Mucosa of descending colon (tissue), 3 donors: ENCODE measurements around the gene VIPR1. TPM values are rescaled to one million over a fixed set of nuclear protein-coding genes. Genes with fewer than 3 reads are reported as not detected.
"Not testable (repeated sequence)": the region's sequence is repeated elsewhere in the genome, so short reads cannot be mapped to it uniquely, and the experiment has no call there.

ENCODE experiments used
- ATAC-seq: fragments of 200-7000 bp; cut with Tn5 transposase; one replicate; pipeline ENCODE4 v1.9.1; 2020; ENCODE audit warnings: mild to moderate bottlenecking, moderate library complexity
- DNase-seq, 3 donors: peaks; one replicate each; pipeline ENCODE4 v3.0.0-alpha.2; 2020
- H3K36me3 ChIP-seq: fragments of 200-600 bp; one replicate; pipeline ENCODE4 v1.8.0; 2021; ENCODE audit warnings: low read depth, mild to moderate bottlenecking
- H3K4me1 ChIP-seq: fragments of 200-600 bp; one replicate; pipeline ENCODE4 v1.8.0; 2021; ENCODE audit warnings: low read depth, mild to moderate bottlenecking
- H3K4me3 ChIP-seq: fragments of 200-600 bp; one replicate; pipeline ENCODE4 v1.8.0; 2021; ENCODE audit warnings: mild to moderate bottlenecking
- H3K9me3 ChIP-seq: fragments of 200-600 bp; one replicate; pipeline ENCODE4 v1.8.0; 2021; ENCODE audit warnings: mild to moderate bottlenecking
- intact Hi-C, 2 donors: fragments of 100-400 bp; cut with DNase I in 1 of 2; cut with micrococcal nuclease in 1 of 2; formaldehyde crosslinking; loops; one replicate each; pipeline versions ENCODE4 v1.11.0 to v1.11.1; 2022; cut with DNase I, micrococcal nuclease
- total RNA-seq, 3 donors: library from RNA; stranded (reverse); fragmentation: NEBNext Ultra II Directional in 2 of 3; extraction: Animal tissue kit (Norgen Biotek cat#: 25700) in 2 of 3; gene quantifications; one replicate each; pipeline versions ENCODE4 v1.2.1 to v1.2.4, GENCODE V29; 2021 to 2023
- TF ChIP-seq, protein P1 (sequence below): fragments of 200-600 bp; IDR thresholded peaks from one replicate; pipeline ENCODE4 v1.8.0; 2022; ENCODE audit warnings: antibody characterized with exemption, mild to moderate bottlenecking
- donor health status: DM: no; HTN: no; CAD: no; lungs with moderate emphysema.
- donor health status: DM: no; HTN: no; CAD: no.
- donor health status: DM: no; HTN: yes; CAD: no.

VIPR1 gene
- total RNA-seq, 3 donors from 2014 or later, result 68.9 to 202 (median 148) TPM

DNA sequence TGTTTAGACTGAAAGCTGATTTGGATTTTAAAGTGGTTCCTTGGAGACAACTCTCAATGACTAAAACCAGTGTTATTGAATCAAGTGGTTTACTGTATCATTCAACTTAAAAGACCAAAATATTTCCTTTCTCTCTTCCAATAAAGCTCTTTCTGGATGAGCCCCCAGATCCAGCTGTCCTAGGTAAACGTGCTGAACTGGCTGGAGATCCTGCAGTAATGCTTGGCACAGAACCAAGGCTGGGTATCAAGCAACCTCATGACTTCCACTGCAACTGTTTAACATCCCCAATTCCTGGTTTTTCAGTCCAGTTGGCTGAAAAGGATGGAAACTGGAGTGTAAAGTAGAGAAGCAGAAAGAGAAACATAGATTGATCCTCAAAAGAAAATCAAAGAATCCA, 50.4 kb downstream of the VIPR1 start:
- H3K36me3 ChIP-seq, result no peaks in the 10 kb centered on the region
- no peaks in the 10 kb centered on the region for H3K9me3 ChIP-seq
- H3K4me1 ChIP-seq, result no peaks in the 10 kb centered on the region
- intact Hi-C loops, result no loop called here
- TF ChIP-seq, protein P1, sequence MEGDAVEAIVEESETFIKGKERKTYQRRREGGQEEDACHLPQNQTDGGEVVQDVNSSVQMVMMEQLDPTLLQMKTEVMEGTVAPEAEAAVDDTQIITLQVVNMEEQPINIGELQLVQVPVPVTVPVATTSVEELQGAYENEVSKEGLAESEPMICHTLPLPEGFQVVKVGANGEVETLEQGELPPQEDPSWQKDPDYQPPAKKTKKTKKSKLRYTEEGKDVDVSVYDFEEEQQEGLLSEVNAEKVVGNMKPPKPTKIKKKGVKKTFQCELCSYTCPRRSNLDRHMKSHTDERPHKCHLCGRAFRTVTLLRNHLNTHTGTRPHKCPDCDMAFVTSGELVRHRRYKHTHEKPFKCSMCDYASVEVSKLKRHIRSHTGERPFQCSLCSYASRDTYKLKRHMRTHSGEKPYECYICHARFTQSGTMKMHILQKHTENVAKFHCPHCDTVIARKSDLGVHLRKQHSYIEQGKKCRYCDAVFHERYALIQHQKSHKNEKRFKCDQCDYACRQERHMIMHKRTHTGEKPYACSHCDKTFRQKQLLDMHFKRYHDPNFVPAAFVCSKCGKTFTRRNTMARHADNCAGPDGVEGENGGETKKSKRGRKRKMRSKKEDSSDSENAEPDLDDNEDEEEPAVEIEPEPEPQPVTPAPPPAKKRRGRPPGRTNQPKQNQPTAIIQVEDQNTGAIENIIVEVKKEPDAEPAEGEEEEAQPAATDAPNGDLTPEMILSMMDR, result no peak
- no peak for ATAC-seq
- DNase-seq, result no peak
- no peak overlapping the region for H3K4me3 ChIP-seq

DNA sequence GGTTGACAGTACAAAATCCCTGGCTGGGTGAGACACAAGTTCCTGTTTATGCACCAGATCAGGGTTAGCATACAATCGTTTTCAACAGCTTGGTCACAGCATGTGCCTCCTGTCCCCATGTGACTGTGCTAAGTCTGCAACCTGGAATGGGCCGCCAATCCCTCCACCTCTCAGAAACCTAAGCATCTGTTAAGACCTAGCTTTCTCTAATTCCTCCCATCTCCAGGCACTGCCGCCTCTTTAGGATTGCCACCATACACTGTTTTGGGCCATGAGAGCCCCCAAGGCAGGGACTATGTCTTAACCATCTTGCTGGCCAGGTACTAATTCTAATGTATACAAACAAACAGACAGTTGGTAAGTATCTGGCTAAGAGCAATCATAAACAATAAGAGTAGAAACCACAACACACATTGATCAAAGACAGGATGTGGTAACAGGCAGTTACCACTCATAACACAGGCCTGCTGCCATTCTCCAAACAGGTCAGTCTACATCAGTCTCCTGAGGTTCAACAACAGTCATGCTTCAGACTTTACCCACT, 53.7 kb downstream of the VIPR1 start:
- Histone ChIP-seq H3K9me3 (no peaks in the 10 kb centered on the region), H3K4me3 (no peak overlapping the region), H3K4me1 (no peaks in the 10 kb centered on the region), H3K36me3 (no peaks in the 10 kb centered on the region)
- TF ChIP-seq, protein P1, result no peak
- peak; percentile 84 for ATAC-seq
- no peak for DNase-seq
- intact Hi-C loops, result no loop called here

DNA sequence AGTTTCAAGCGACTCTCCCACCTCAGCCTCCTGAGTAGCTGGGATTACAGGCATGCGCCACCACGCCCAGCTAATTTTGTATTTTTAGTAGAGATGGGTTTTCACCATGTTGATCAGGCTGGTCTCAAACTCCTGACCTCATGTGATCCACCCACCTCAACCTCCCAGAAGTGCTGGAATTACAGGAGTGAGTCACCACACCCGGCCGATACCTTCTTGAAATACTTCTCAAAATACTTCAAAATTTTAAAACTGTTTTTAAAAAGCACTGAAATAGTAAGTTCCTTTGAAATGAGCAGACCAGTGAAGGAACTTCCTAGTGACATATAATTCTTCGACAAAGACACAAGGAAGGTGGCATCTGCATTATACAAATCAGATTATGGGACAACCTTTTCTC, 54.4 kb downstream of the VIPR1 start:
- H3K4me3 ChIP-seq, H3K4me1 ChIP-seq, DNase-seq, H3K36me3 ChIP-seq, intact Hi-C loops, ATAC-seq, H3K9me3 ChIP-seq: not testable (repeated sequence)

DNA sequence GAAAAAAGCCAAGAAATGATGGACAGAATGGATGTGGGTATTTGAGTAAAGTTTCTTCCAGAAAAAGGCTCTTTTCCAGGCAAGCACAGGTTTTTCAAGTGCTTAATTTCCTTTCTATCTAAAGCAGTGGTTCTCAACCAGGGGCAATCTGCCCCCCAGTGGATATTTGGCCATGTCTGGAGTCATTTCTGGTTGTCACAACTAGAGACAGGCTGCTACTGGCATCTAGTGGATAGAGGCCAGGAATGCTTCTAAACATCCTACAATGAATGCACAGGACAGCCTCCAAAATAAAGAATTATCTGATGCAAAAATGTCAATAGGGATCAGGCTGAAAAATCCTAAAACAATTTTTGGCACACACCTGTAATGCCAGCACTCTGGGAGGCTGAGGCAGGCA, 55.4 kb downstream of the VIPR1 start:
- ATAC-seq (peak; percentile 42), DNase-seq (no peak)
- Histone ChIP-seq H3K9me3 (no peaks in the 10 kb centered on the region), H3K36me3 (no peaks in the 10 kb centered on the region), H3K4me3 (no peak overlapping the region), H3K4me1 (no peaks in the 10 kb centered on the region)
- TF ChIP-seq, protein P1, result no peak
- intact Hi-C loops, result no loop called here

DNA sequence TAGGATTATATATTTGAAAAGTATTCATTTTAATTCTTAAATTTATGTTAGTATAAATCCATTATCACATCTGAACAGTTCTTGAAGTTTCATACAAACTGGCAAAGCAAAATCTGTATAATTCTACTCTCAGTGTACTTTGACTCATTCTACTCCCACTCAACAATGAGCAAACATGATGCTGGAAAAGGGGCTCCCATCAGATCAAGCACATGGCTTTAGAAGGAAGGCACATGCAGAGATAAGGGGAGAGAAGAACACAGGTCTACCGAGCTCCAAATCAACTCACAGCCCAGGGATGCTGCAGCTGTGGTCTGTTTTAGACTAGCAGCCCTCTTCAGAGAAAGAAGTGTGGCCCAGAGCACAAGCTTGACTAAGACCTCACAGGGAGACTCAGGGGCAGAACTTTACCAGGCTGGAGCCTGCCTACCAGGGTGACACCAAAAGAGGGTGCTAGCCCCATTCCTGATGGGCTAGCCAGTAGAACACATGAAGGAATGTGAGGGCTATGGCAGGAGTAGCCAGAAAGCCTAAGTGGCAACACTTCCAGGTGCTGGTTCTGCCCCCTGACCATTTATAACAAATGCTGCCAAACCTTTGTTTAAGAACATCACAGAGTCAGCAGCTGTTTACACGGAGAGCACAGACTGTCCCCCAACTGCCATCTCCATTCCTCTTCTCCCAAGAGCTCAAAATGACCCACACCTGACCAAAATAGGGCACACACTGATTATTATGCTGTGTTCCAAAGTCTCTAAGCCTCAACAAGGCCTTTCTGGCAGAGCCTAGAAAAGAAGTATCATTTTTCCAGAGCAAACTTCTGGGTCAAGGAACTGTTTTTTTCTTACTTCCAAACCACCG, 59.8 kb downstream of the VIPR1 start:
- TF ChIP-seq, protein P1, result no peak
- no peak for ATAC-seq
- Histone ChIP-seq H3K4me1 (no peaks in the 10 kb centered on the region), H3K36me3 (no peaks in the 10 kb centered on the region), H3K9me3 (no peaks in the 10 kb centered on the region), H3K4me3 (no peak overlapping the region)
- no peak for DNase-seq
- intact Hi-C loops, result no loop called here

DNA sequence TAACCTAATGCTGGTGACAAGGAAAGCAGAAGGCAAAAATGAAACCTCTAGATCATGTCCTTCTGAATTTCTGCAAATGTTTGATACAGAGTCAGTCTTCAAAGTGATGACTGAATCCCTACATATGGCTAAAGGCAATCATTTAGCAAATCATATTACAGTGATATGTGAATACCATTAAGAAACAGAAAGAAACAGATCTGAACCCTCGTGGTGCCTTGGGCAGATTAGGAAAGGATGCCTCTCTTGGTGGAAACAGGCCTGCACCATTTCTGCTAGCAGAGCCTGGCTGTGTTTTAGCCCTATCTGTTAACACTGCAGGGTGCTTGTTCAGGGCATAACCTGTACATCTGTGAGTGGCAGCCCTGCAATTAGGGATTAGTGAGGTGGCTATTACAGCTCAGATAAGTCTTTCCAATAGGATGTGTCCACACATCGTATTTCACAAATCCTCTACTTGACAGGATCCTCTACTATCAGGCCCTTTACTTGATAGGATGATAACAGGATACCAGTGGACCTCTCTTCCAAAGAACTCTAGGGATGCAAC, 67.2 kb downstream of the VIPR1 start:
- TF ChIP-seq, protein P1, result no peak
- intact Hi-C loops, result no loop called here
- ATAC-seq, result no peak
- H3K4me1 ChIP-seq, result no peaks in the 10 kb centered on the region
- DNase-seq, result no peak
- peaks cover 5% of the 10 kb centered on the region for H3K9me3 ChIP-seq
- no peak overlapping the region for H3K4me3 ChIP-seq
- no peaks in the 10 kb centered on the region for H3K36me3 ChIP-seq
